Measurements from ENCODE around the gene CTNNBL1.

DNA sequence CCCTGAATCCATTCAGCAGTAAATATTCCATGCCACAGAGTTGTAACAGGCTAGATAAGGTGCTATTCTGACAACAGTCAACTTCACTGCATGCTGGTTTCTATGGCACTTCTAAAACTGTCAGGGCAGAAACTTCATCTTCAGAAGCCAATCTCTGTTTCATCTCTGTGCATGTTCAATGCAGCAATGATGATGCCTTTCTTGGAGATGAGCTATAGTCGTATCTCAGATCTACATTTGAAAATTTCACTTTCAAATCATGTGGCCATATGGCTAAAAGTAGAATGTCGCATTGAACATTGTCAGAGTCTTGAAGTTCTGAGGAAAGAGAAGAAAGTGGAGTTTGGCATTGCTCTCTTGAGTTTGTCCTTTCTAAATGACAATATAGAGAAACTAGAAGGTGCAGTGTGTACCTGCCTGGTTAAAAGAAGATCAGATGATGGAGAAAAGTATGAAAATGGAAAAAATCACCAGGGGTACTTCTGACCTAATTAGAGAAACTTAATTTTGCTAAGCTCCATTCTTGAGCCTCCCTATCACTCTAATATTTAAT is 160.1 kb downstream of the CTNNBL1 start:
- no peak for TF ChIP-seq TAF1 (IDR thresholded peaks at IDR 0.05; ENCODE audit: borderline replicate concordance, low read depth, low read length)
- TF ChIP-seq POLR2A (IDR thresholded peaks at IDR 0.05; ENCODE audit: low read depth, low read length) = peak; percentile 31; the same call in 1 of the 2 replicates

Data from GM12892 (cell line).